Hepatocyte (in vitro differentiated cells): Measurements from ENCODE around the gene HS3ST4.

Experiments used
- CTCF ChIP-seq: fragments of 200-600 bp; sonication (generic); IDR thresholded peaks from 2 replicates; pipeline ENCODE4 v1.5.1; 2016; ENCODE audit warnings: antibody characterized with exemption, mild to moderate bottlenecking; ENCODE audit not compliant: poor library complexity
- EZH2 ChIP-seq: fragments of 200-600 bp; sonication (generic); IDR thresholded peaks from 2 replicates; pipeline ENCODE4 v1.6.1; 2016; ENCODE audit warnings: antibody characterized with exemption, mild to moderate bottlenecking, borderline replicate concordance
- EZH2phosphoT487 ChIP-seq: fragments of 200-600 bp; sonication (generic); IDR thresholded peaks from one replicate; pipeline ENCODE4 v1.6.1; 2018; ENCODE audit warnings: antibody characterized with exemption, mild to moderate bottlenecking, low read depth, moderate library complexity; ENCODE audit not compliant: unreplicated experiment, severe bottlenecking

- no peak for TF ChIP-seq CTCF
- TF ChIP-seq EZH2, result no peak
- TF ChIP-seq EZH2phosphoT487, result no peak
These were observed 466.5 kb downstream of the HS3ST4 start for GRCh38 chr16:26158142-26158759.
